ENCODE measurements around the gene CHST14. TPM values are rescaled to one million over a fixed set of nuclear protein-coding genes. Genes with fewer than 3 reads are reported as not detected.
A peak's percentile ranks its signal among the peaks of the same experiment; 100 is the strongest.

CHST14 gene
- total and polyA plus RNA-seq, 3 experiments from 2014 or later, result 1.7 to 13.3 (median 13.1) TPM

DNA sequence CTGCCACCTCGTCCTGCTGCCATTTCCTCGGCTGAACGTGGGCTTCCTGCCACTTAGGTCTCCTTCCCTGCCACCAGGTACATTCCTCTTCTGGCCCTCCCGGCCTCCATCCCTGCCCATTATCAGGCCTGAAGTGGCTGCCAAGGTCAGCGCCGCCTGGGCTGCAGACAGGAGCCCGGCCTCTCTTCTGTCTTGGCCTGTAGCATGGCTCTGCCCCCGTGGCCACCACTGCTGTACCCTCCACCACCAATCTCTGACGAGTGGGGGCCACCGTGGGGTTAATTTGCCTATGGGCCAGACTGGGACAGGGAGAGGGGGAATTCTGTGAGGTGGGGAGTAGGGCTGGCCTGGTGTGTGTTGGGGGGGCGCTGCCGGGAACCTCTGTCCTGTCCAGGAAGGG is 32.1 kb upstream of the CHST14 start:
- Mint-ChIP-seq H3K27ac (no peak overlapping the region), H3K27me3 (peaks cover 11 to 15% of the 10 kb centered on the region in 2 donors), H3K4me1 (peaks cover 46 to 62% (median 51%) of the 10 kb centered on the region in 3 donors), H3K36me3 (peaks cover 0 to 7% (median under 1%) of the 10 kb centered on the region in 3 donors), H3K9me3 (peaks cover 0 to 3% (median 0%) of the 10 kb centered on the region in 5 donors), H3K4me3 (peak overlapping the region in 6 of 7 donors; percentile 6 to 95 (median 50))
- peaks cover 6% of the 10 kb centered on the region for H3K27me3 ChIP-seq (ENCODE audit: insufficient read depth, low read length, poor library complexity, severe bottlenecking)
- no peaks in the 10 kb centered on the region for H3K36me3 ChIP-seq (ENCODE audit: insufficient read depth, low read length)
- DNase-seq, result no peak
- H3K4me1 ChIP-seq (ENCODE audit: insufficient read depth, low read length), result peaks cover 43% of the 10 kb centered on the region
- H3K27ac ChIP-seq (ENCODE audit: low read depth, low read length), result peak overlapping the region; percentile 66
- ChIA-PET POLR2A (no interaction called here), CTCF (interaction anchor here (0.8 kb wide), 1 partner anchor 8 kb away, joined by 5 read pairs; no protein-coding TSS in a partner anchor)
- no peaks in the 10 kb centered on the region for H3K9me3 ChIP-seq (ENCODE audit: low read length)
- H3K4me3 ChIP-seq (ENCODE audit: low read length), result no peak overlapping the region

DNA sequence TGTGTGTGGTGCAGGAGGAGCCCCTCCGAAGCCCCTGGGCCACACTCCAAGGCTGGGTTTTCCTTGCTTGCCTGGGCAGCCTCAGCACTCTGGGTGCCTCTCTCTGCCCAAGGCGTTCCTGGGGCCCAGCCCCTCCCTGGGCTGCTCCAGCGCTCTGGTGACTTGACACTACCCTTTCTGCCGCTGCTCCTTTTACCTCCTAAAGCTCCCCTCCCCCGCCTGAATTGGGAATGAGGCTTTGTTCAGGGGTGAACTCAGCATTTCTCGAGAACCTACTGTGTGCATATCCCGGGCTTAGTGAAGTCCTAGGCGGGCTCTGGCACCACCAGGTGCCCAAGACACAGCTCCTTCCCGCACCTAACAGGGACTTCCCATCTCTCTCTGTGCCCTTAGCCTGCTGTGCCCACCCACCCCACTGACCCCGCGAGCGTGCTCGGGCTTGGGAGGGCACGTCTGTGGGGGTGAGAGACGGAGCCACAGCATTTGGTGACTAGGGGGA is 31.3 kb upstream of the CHST14 start:
- H3K27me3 Mint-ChIP-seq, result peaks cover 11 to 15% of the 10 kb centered on the region in 2 donors
- H3K36me3 ChIP-seq (ENCODE audit: insufficient read depth, low read length), result no peaks in the 10 kb centered on the region
- H3K9me3 Mint-ChIP-seq, result peaks cover 0 to 3% (median 0%) of the 10 kb centered on the region in 5 donors
- peaks cover 6% of the 10 kb centered on the region for H3K27me3 ChIP-seq (ENCODE audit: insufficient read depth, low read length, poor library complexity, severe bottlenecking)
- peak overlapping the region; percentile 66 for H3K27ac ChIP-seq (ENCODE audit: low read depth, low read length)
- H3K4me1 ChIP-seq (ENCODE audit: insufficient read depth, low read length), result peaks cover 51% of the 10 kb centered on the region
- peak overlapping the region; percentile 72 for H3K4me3 ChIP-seq (ENCODE audit: low read length)
- no peaks in the 10 kb centered on the region for H3K9me3 ChIP-seq (ENCODE audit: low read length)
- no peak for DNase-seq
- peak overlapping the region; percentile 81 to 97 (median 92) for H3K4me3 Mint-ChIP-seq
- H3K27ac Mint-ChIP-seq, result peak overlapping the region in 6 of 8 donors; percentile 12 to 89 (median 76)
- peaks cover 0 to 7% (median 0%) of the 10 kb centered on the region in 3 donors for H3K36me3 Mint-ChIP-seq
- CTCF ChIA-PET, result interaction anchor here (0.7 to 2.3 kb wide), 10 partner anchors 9 to 95 kb away, joined by 3 to 16 read pairs (median 6); no protein-coding TSS in a partner anchor
- H3K4me1 Mint-ChIP-seq, result peaks cover 54 to 70% (median 56%) of the 10 kb centered on the region in 3 donors
- POLR2A ChIA-PET, result interaction anchor here (1.0 to 5.2 kb wide), 6 partner anchors 13 to 131 kb away, joined by 3 to 41 read pairs (median 6); partner anchors contain the start of genes CHST14, INAFM2, IVD and PLCB2

DNA sequence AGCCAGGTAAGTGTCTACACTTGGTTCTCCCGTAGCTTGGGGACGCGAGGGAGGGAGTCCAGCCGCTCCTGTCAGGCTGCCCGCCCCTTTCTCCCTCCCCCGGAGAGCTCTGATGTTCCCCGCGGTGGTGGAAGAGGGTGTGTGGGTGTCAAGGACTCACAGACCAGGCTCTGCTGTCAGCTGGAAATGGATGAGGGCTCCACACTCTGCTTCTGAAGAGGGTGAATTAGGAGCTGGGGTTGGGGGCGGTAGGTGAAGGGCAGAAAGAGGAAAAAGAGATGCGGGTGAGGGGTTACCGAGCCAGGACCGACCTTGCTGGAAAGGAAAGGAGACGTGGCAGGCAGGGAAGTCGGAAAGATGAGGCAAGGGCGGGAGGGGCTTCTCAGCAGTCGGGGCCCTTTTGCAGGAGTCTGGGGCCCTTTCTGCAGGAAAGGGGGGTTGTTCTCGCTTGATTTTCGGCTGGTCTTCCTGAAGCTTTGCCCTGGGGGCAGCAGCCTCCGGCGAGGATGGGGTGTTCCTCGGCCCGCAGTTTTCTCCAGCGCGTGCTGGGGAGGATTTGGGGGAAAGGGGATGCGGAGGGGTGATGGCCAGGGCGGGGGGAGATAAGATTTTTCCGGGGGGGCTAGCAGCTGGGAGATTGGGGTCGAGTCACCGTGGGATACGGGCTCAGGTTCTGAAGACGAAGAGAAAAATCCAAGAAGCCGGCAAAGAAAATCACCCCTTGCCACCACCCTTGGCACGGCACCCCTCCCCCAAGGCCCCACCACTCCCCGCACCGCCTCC is 30.6 kb upstream of the CHST14 start:
- H3K27me3 Mint-ChIP-seq, result peaks cover 11 to 15% of the 10 kb centered on the region in 2 donors

DNA sequence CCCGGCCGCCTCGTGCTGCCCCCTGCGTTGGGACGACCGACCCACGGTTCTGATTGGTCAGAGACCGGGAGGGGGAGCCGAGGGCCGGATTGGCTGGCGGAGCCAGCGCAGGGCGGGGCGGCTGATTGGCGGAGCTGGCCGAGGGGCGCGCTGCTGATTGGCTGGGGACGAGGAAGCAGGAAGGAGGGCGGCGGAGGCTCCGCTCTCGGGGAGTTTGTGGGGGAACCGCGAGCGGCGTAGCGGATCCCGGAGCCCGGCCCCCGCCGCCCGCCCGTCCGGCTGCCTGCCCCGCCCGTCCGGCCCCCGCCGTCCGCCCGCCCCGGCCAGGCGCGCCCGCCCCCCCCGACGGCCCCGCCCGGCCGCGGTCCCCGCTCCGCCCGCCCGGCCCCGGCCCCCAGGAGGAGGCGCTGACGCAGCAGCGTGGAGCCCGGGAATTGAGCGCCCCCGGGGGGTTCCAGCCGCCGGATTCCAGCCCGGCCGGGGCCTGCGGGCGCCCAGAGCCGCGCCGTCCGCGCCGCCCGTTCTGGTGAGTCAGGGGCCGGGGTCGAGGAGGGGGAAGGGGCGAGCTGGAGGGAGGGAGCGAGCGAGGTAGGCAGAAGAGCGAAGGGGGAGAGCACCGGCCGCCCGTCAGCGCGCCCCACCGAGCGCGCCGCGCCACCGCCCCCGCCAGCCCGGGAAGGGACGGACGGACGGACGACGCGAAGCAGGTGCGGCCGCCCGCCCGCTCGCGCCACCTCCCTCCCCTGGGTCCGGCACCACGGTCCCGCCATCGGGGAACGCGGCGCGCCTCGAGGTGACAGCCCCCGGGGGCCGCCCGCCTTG is 29.8 kb upstream of the CHST14 start, which contains the start of gene BAHD1:
Gene BAHD1 (plus strand): TSS at position 211 of the 822 bp plus-strand sequence. CDS start 17,512 bp downstream, outside the sequence.
- Mint-ChIP-seq H3K4me3 (peak within 1 kb of the TSS; percentile 92 to 97 (median 95)), H3K27ac (peak within 1 kb of the TSS in 7 of 8 donors; percentile 74 to 92 (median 88)), H3K36me3 (peaks cover 0 to 9% (median 0%) of the 10 kb centered on the region in 3 donors), H3K9me3 (peaks cover 0 to 3% (median 0%) of the 10 kb centered on the region in 5 donors), H3K27me3 (peaks cover 11 to 15% of the 10 kb centered on the region in 2 donors), H3K4me1 (peaks cover 58 to 71% (median 58%) of the 10 kb centered on the region in 3 donors)
- Histone ChIP-seq H3K27me3 (ENCODE audit: insufficient read depth, low read length, poor library complexity, severe bottlenecking) (peaks cover 6% of the 10 kb centered on the region), H3K27ac (ENCODE audit: low read depth, low read length) (peak within 1 kb of the TSS; percentile 66), H3K4me1 (ENCODE audit: insufficient read depth, low read length) (peaks cover 63% of the 10 kb centered on the region), H3K9me3 (ENCODE audit: low read length) (no peaks in the 10 kb centered on the region), H3K4me3 (ENCODE audit: low read length) (peak within 1 kb of the TSS; percentile 72), H3K36me3 (ENCODE audit: insufficient read depth, low read length) (no peaks in the 10 kb centered on the region)
- CTCF ChIA-PET, result interaction anchor here (0.6 to 2.3 kb wide), 16 partner anchors 10 to 254 kb away, joined by 3 to 16 read pairs (median 4); partner anchors contain the start of genes IVD and RAD51
- DNase-seq, result peak; percentile 90 to 96 (median 94)
- POLR2A ChIA-PET, result interaction anchor here (0.6 to 5.2 kb wide), 15 partner anchors 12 to 943 kb away, joined by 3 to 41 read pairs (median 3); partner anchors contain the start of genes CHST14, INAFM2, IVD and PLCB2

More for the DNA sequence above, 30.6 kb upstream of the CHST14 start:
- peak overlapping the region; percentile 66 for H3K27ac ChIP-seq (ENCODE audit: low read depth, low read length)
- H3K36me3 Mint-ChIP-seq, result peaks cover 0 to 7% (median 0%) of the 10 kb centered on the region in 3 donors
- DNase-seq, result peak in 2 of 5 donors; percentile 16 to 59
- no peaks in the 10 kb centered on the region for H3K36me3 ChIP-seq (ENCODE audit: insufficient read depth, low read length)
- peaks cover 6% of the 10 kb centered on the region for H3K27me3 ChIP-seq (ENCODE audit: insufficient read depth, low read length, poor library complexity, severe bottlenecking)
- H3K9me3 ChIP-seq (ENCODE audit: low read length), result no peaks in the 10 kb centered on the region
- CTCF ChIA-PET, result interaction anchor here (0.6 to 2.3 kb wide), 15 partner anchors 11 to 255 kb away, joined by 3 to 16 read pairs (median 5); partner anchors contain the start of gene RAD51
- peak overlapping the region; percentile 81 to 97 (median 92) for H3K4me3 Mint-ChIP-seq
- peaks cover 57 to 71% (median 59%) of the 10 kb centered on the region in 3 donors for H3K4me1 Mint-ChIP-seq
- H3K27ac Mint-ChIP-seq, result peak overlapping the region in 7 of 8 donors; percentile 65 to 92 (median 87)
- peak overlapping the region; percentile 72 for H3K4me3 ChIP-seq (ENCODE audit: low read length)
- POLR2A ChIA-PET, result interaction anchor here (0.6 to 5.2 kb wide), 14 partner anchors 12 to 944 kb away, joined by 3 to 41 read pairs (median 3); partner anchors contain the start of genes CHST14, INAFM2, IVD and PLCB2
- H3K4me1 ChIP-seq (ENCODE audit: insufficient read depth, low read length), result peaks cover 56% of the 10 kb centered on the region
- peaks cover 0 to 3% (median 0%) of the 10 kb centered on the region in 5 donors for H3K9me3 Mint-ChIP-seq

DNA sequence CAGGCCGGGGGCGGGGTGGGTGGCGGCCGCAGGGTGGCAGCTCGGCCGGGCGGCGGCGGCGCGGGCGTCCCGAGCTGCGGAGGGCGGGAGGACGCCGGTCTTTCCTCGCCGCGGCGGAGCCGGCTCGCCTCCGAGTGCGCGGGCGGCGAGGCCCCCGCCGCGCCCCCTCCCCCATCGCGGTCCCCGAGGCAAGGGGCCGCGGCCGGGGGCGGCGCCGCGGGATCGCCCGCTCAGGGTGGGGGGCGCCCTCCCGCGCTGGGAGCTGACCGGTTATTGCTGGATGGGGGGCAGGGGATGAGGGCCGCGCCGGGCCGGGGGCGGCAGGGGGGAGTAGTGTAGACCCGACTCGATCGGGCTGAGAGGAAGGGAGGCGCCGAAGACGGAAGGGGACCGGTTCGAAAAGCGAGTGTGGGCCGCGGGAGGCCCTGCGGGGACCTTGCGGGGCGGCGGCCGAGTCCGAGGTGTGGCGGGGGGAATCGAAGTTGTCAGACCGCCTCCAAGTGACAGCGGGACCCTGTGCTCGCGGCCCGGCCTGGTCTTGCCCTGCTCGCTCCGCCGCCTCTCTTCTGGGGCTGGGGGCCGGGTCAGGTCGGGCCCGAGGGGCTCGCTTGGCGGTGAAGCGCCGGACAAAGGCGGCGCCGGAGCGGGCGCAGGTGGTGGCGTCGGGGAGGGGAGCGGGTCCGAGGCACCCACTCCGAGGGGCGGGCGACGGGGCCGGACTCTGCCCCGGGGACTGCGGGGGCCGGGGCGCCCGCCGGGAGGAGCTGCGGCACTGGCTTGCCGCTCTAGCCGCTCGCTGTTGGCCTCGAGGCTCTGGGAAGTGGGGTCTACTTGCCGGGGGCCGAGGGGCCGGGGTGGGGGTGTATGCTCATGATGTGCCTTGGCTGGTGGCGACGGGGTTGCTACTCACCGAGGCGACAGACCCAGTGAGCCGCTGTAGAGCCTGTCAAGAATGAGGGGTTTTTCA is 28.9 kb upstream of the CHST14 start:
- H3K4me3 Mint-ChIP-seq, result peak overlapping the region; percentile 89 to 96 (median 93)
- H3K9me3 Mint-ChIP-seq, result peaks cover 0 to 3% (median 0%) of the 10 kb centered on the region in 5 donors
- H3K27ac Mint-ChIP-seq, result peak overlapping the region in 7 of 8 donors; percentile 65 to 92 (median 89)
- Histone ChIP-seq H3K27ac (ENCODE audit: low read depth, low read length) (peak overlapping the region; percentile 38), H3K4me3 (ENCODE audit: low read length) (peak overlapping the region; percentile 35), H3K36me3 (ENCODE audit: insufficient read depth, low read length) (no peaks in the 10 kb centered on the region), H3K4me1 (ENCODE audit: insufficient read depth, low read length) (peaks cover 61% of the 10 kb centered on the region), H3K9me3 (ENCODE audit: low read length) (no peaks in the 10 kb centered on the region), H3K27me3 (ENCODE audit: insufficient read depth, low read length, poor library complexity, severe bottlenecking) (peaks cover 2% of the 10 kb centered on the region)
- peaks cover 51 to 72% (median 57%) of the 10 kb centered on the region in 3 donors for H3K4me1 Mint-ChIP-seq
- ChIA-PET CTCF (interaction anchor here (0.8 to 2.3 kb wide), 15 partner anchors 9 to 134 kb away, joined by 3 to 16 read pairs (median 3); partner anchors contain the start of genes IVD and PLCB2), POLR2A (interaction anchor here (0.7 to 5.2 kb wide), 4 partner anchors 11 to 117 kb away, joined by 3 to 41 read pairs (median 4); partner anchors contain the start of gene CHST14)
- peaks cover 0 to 9% (median 0%) of the 10 kb centered on the region in 3 donors for H3K36me3 Mint-ChIP-seq
- peak in 2 of 5 donors; percentile 28 to 57 for DNase-seq
- H3K27me3 Mint-ChIP-seq, result peaks cover 11 to 15% of the 10 kb centered on the region in 2 donors

DNA sequence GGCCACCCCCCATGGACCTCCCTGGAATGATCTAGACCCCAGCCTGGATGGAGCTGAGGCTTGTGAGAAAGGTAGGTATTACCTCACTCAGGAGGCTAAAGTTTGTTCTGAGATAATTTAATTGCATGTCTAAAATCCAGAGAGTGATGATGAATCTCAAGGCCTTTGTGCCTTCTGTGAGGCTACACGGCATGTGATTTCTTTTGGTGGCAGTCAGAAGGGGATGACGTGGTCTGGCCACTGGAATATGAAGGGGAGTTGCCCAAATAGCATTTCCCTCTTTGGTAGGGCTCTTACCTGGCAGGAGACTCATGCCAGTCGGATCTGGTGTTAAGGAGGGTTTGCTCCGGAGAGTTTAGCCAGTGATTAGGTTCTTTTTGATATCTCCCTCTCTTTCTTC is 27.5 kb upstream of the CHST14 start:
- POLR2A ChIA-PET, result interaction anchor here (1.1 to 5.2 kb wide), 2 partner anchors 9 to 27 kb away, joined by 5 to 41 read pairs; partner anchors contain the start of gene CHST14
- H3K4me1 Mint-ChIP-seq, result peaks cover 53 to 68% (median 54%) of the 10 kb centered on the region in 3 donors

More for the DNA sequence above, 27.5 kb upstream of the CHST14 start:
- H3K27ac ChIP-seq (ENCODE audit: low read depth, low read length), result no peak overlapping the region
- CTCF ChIA-PET, result interaction anchor here (1.2 to 1.7 kb wide), 4 partner anchors 8 to 136 kb away, joined by 3 to 8 read pairs (median 4); partner anchors contain the start of gene PLCB2
- H3K36me3 Mint-ChIP-seq, result peaks cover 0 to 13% (median 0%) of the 10 kb centered on the region in 3 donors
- H3K27me3 ChIP-seq (ENCODE audit: insufficient read depth, low read length, poor library complexity, severe bottlenecking), result no peaks in the 10 kb centered on the region
- H3K9me3 Mint-ChIP-seq, result peaks cover 0 to 3% (median 0%) of the 10 kb centered on the region in 5 donors
- no peak for DNase-seq
- no peaks in the 10 kb centered on the region for H3K36me3 ChIP-seq (ENCODE audit: insufficient read depth, low read length)
- peak overlapping the region in 7 of 8 donors; percentile 7 to 90 (median 79) for H3K27ac Mint-ChIP-seq
- H3K27me3 Mint-ChIP-seq, result peaks cover 6% of the 10 kb centered on the region in 2 donors
- H3K9me3 ChIP-seq (ENCODE audit: low read length), result no peaks in the 10 kb centered on the region
- H3K4me3 Mint-ChIP-seq, result peak overlapping the region; percentile 89 to 96 (median 93)
- peak overlapping the region; percentile 35 for H3K4me3 ChIP-seq (ENCODE audit: low read length)
- peaks cover 54% of the 10 kb centered on the region for H3K4me1 ChIP-seq (ENCODE audit: insufficient read depth, low read length)

Data from CD8-positive, alpha-beta memory T cell (primary cell).